Globus pallidus (tissue), 1 donor: ENCODE measurements around the gene COL6A1.
"Not testable (repeated sequence)": the region's sequence is repeated elsewhere in the genome, so short reads cannot be mapped to it uniquely, and the experiment has no call there.

Experiments
- DNase-seq: peaks from one replicate; pipeline ENCODE4 v3.0.0-alpha.2; 2015; ENCODE audit warnings: low spot score

The COL6A1 gene

GRCh38 chr21:45947296-45947695, 34.3 kb upstream of the COL6A1 start:
- DNase-seq = no peak

DNA sequence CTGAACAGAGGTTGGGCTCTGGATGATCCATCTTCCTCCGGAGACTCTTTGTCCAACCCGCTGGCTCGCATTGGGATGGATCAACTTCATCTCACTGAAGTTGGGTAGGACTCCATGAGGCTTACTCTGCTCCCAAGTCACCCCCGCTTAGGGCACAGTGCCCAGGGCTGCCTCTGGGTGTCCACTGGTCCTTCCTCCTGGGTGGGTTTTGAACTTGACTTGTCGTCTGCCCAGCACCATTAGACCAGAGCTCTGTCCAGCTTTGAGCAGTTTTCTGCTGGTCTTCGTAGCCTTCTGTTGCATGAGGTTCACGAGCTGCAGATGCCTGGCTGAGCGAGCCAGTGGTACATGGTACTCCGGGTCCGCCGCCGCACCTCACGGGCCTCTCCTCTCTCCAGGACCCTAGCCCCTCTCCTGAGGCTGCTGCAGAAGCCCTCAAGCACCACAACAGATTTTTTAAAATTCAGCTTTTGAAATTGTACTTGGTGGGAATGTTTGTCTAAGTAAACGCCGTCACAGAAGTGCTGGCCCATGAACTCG, 33.8 kb upstream of the COL6A1 start:
- DNase-seq = no peak

GRCh38 chr21:45948576-45949141, 32.9 kb upstream of the COL6A1 start:
- DNase-seq = no peak

DNA sequence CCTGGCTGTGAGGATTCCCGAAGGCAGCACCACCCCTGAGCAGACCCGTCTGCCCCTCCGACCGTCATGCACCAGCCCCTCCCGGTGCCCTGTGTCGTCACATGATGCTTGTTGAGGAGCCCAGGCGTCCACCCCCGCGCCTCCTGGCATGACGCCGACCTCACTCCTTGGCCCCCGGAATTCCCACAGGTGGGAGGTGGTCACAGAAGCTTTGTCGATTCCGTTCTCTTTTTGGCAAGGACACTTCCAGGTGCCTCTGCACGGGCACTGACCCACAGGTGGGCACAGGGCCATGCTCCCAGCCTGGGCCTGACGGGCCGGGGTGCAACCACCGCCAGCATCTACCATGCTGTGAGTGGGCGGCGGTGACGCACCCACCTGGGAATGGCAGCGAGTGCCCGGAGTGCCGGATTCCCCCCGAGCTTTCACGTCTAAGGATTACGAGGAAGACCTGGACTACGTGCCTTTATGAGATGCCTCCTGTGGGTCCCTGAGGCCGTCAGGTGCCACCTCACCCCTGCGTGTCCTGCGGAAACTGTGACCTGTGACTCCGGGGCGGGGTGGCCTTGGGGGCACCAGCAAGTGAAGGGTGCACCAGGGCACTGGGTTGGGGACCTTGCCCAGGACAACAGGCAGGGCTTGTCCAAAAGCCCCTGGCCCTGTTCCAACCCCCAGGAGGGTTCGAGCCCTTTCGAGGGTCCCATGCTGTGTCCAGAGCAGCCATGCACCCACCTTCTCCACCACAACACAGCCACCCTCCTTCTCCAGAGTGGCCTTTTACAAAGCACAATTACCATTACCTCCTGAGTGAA, 31.4 kb upstream of the COL6A1 start:
- no peak for DNase-seq

DNA sequence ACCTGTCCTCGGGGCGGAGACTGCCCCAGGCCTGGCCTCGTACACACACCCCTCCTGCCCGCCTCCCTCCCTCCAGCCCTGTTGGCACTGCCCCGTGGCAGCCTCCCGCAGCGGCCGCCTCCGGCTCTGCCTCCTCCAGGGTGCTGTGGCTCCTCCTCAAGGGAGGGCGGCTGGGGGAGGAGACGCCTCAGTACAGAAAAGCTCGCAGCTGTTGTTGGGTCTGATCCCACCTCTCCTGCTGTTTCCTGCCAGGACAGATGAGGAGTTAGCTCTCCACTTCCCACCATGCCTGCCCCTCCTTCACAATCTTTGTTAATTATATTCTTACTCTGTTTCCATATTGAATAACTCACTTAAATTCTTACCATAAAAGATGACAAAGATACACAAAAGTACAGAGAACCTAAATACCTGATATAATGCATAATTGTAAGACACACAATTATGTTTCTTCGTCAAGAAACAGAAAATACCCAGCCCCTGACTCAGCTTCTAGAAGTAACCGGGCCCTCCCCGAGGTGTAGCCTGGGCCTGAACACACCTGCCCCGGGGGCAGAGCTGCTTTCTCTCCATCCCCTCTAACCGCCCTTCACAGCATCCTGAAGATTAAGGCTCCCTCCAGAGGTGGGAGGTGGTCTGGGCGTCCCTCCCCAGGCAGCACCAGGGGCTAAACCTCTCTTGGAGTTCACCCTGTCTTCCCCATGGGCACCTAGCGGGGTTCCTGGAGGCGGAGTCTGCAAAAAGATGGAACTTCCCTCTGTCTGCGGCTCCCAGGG, 30.6 kb upstream of the COL6A1 start:
- no peak for DNase-seq

DNA sequence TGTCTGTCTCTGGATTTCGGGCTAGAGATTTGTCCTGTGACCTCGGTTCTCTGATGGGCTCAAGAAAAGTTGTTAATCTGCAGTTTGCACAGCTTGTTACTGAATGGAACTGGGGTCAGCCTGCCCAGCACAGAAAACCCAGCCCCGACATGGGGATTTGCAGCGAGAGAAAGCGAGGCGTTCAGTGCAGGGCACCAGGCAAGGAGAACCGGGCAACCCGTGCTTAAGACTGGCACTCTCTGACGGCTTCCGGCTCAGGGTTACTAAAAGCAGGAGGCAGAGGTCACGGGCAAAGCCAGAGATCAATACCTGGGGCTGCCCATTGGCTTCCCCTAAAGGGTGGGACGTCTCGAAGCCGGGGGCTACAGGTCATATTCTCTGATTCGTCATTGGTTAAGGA, 29.9 kb upstream of the COL6A1 start:
- DNase-seq = no peak

GRCh38 chr21:45952527-45952926, 29.0 kb upstream of the COL6A1 start:
- DNase-seq = not testable (repeated sequence)

DNA sequence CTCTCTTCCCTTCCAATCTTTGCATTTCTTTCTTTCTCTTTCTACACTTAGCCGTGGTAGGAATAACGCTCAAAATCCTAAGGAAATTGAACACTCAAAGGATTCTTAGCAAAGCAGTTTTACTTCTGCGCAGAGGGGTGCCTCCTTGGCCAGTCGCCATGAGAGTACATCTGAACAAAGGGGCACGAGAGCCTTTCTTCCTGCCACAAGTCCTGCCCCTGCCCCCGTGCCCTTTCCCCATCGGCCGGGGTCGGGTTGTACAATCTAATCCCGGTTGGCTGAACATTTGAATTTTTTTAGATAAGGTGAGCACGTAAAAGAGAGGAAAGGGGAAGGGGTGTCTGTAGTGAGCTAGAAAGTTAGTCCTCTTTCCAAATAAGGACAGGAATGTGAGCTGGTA, 28.6 kb upstream of the COL6A1 start:
- no peak for DNase-seq

- DNase-seq = no peak
These were observed 27.3 kb upstream of the COL6A1 start for GRCh38 chr21:45954261-45954660.

GRCh38 chr21:45954921-45955320, 26.6 kb upstream of the COL6A1 start:
- DNase-seq = no peak

- no peak for DNase-seq
These were observed 24.0 kb upstream of the COL6A1 start for GRCh38 chr21:45957551-45957950.

DNA sequence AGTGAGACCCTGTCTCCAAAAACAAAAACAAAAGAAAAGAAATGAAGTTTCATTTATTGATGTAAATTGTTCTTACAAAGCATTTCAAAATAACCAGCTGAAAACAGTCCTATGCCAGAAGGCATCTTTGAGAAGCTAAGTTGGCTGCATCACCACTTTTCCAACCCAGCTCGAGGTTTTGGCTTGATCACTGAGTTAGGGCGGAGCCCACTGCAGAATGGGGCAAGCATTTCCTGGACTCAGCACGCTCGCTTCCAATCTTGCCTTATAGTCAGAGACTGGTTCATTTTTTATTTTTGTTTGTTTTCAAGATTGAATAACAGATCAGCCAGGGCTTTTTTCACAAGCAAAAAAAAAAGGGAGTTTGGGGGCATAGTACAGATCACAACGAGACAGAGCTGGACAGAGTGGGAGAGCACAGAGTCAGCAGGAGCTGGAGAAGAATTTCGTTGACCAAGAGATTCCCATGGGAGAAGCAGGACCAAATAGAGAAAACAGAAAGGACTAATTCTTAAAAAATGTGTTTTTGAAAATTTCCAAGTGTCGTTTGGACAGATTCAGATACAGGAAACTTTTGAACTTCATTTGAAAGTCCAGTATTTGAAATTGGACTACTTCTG, 23.5 kb upstream of the COL6A1 start:
- DNase-seq = no peak

- DNase-seq = no peak
These were observed 22.4 kb upstream of the COL6A1 start for GRCh38 chr21:45959182-45959581.

DNA sequence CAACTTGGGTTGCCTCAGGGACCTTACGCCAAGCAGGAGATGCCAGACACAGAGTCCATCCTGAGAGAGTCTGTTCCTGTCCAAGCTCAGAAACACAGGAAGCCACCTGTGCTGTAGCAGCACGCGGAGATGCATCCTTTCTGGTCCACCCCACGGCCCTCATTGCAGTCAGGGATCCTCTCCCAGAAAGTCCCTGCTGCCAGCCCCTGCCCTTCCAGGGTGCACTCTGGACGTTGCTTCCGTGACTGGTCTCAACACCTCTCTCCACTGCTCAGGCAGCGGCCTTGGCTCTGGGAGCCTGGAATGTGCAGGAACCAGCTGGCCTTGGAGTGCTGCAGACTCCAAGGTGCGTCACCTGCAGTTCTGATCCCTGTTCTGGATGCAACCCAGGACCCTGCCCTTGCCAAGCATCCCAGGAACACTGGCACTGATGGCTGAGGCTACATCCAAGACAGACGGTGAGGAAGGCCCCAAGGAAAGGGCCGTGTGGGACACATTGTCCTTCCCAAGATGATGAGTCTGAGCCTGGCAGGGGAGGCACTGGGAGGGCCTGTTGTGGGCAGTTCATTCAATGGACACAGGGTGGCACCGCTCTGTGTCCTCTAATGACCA, 21.7 kb upstream of the COL6A1 start:
- DNase-seq = no peak

DNA sequence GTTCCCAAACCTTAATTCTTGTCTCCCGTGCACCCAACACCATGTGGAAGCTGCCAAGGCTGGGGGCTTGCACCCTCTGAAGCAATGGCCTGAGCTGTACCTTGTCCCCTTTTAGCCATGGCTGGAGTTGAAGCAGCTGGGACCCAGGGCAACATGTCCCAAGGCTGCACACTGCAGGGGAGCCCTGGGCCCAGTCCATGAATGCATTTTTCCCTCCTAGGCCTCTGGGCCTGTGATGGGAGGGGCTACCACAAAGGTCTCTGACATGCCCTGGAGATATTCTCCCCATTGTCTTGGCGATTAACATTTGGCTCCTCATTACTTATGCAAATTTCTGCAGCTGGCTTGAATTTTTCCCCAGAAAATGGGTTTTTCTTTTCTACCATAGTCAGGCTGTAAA, 20.2 kb upstream of the COL6A1 start:
- DNase-seq = not testable (repeated sequence)

DNA sequence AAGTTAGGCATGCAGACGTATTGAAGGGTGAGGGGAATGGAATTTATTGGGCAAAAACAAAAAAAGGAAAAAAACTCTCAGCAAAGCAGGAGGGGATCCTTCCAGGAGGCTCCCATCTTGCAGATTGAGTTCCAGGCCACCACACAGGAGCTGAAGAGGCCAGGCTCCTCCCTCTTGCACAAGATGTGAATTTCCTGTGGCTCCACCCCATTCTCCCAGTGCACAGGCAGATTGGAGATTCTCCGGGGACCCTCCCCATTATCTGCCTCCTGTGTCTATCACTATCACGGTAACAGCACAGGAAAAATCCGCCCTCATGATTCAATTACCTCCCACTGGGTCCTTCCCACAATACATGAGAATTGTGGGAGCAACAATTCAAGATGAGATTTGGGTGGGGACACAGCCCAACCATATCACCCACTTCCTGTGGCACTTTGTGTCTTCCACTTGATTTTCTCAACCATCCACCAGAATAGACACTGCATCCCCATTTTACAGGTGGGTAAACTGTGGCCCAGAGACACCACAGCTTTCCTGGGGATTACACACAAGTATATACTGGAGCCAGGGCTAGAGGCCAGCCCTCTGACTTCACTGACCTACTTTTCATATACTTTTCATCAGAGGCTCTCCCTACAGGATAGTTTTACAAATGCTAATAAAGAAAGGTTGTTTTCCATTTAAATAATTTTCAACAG, 18.9 kb upstream of the COL6A1 start:
- DNase-seq = no peak

- no peak for DNase-seq
These were observed 18.4 kb upstream of the COL6A1 start for GRCh38 chr21:45963232-45963570.

DNA sequence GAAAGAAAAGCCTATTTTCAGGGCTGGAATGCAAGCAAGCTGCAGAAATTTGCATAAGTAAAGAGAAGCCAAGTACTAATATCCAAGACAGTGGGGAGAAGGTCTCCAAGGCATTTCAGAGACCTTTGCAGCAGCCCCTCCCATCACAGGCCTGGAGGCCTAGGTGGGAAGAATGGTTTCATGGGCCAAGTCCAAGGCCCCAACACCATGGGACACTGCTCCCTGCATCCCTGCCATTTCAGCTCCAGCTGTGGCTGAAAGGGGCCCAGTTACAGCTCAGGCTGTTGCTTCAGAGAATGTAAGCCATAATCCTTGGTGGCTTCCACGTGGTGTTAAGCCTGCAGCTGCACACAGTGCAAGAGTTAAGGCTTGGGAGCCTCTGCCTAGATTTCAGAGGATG, 16.9 kb upstream of the COL6A1 start:
- DNase-seq = no peak

DNA sequence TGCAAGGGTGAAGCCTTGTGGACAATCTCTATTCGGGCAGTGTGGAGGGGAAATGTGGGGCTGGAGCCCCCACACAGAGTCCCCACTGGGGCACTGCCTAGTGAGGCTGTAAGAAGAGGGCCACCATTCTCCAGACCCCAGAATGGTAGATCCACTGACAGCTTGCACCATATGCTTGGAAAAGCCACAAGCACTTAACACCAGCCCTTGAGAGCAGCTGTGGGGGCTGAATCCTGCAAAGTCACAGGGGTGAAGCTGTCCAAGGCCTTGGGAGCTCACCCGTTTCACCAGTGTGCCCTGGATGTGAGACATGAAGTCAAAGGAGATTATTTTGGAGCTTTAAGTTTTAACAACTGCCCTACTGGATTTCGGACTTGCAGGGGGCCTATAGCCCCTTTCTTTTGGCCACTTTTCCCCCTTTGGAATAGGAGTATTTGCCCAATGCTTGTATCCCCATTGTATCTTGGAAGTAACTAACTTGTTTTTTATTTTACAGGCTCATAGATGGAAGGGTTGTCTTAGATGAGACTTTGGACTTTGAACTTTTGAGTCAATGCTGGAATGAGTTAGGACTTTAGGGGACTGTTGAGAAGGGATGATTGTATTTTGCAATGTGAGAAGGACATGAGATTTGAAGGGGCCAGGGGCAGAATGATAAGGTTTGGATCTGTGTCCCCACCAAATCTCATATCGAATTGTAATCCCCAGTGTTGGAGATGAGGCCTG, 16.3 kb upstream of the COL6A1 start:
- DNase-seq = no peak

DNA sequence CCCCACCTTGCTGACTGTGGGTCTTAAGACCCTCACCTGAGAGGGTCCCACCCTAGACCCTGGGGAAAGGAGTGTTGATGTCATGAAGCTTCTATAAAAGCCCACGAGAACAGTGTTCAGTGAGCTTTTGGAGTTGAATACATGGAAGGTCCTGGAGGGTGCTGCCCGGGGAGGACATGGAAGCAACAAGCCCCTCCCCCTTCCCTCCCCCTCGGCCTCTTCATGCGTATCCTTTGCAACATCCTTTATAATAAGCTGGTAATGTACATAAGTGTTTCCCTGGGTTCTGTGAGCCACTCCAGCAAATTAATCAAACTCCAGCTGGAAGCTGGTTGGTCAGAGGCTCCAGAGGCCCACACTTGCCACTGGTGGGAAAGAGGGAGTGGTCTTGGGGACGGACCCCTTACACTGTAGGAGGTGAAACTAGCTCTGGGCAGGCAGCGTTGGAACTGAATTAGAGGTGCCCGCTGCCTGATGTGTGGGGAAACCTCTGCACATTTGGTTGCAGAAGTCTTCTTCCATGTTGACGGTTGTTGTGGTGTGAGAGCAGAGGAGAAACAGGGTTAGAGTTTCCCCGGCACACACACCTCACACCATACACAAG, 14.7 kb upstream of the COL6A1 start:
- no peak for DNase-seq
